EH (cell line): ENCODE data around the gene SLC7A5.
A peak's percentile ranks its signal among the peaks of the same experiment; 100 is the strongest.

Experiments used
- DNase-seq: peaks from one replicate; pipeline ENCODE4 v3.0.0-alpha.2; 2015; ENCODE audit warnings: low read depth

Gene SLC7A5

DNA sequence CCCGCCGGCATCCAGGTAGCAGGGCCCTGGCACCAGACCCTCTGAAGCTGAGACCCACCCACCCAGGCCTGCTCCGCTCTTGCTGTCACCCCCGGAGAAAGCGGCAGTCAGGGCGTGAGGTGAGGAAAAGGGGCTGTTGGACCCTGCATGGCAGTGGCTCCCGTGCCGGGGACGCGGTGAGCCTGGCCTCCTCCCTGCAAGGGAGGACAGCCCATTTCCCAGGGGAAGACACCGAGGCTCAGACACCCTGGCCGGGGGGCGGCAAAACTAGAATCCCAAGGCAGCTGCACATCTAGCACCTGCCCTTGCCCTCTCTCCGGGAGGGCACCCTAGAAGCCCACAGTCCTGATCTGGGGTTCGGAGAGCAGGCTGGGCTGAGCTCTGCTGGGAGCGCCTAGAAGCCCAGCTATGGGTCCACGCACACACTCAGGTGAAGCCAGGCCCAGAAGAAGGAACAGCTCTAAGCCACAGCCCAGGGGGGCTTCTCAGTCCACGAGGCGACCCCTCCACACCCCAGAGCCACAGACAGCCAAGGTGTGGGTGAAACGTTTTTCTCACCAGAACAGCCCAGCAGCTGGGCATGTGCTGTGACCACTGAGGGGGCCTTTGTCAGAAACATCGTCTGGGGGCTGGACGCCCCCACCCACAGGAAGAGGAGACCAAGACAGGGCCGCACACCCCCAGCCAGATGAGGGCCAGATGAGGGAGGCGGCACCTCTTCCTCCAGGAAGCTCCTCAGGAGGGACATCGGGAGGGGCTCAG lies 22.4 kb downstream of the SLC7A5 start:
- DNase-seq, result no peak

GRCh38 chr16:87845807-87846619 lies 23.3 kb downstream of the SLC7A5 start:
- no peak for DNase-seq

GRCh38 chr16:87845213-87845612 lies 24.1 kb downstream of the SLC7A5 start:
- no peak for DNase-seq

GRCh38 chr16:87844809-87845208 lies 24.5 kb downstream of the SLC7A5 start:
- DNase-seq, result no peak

DNA sequence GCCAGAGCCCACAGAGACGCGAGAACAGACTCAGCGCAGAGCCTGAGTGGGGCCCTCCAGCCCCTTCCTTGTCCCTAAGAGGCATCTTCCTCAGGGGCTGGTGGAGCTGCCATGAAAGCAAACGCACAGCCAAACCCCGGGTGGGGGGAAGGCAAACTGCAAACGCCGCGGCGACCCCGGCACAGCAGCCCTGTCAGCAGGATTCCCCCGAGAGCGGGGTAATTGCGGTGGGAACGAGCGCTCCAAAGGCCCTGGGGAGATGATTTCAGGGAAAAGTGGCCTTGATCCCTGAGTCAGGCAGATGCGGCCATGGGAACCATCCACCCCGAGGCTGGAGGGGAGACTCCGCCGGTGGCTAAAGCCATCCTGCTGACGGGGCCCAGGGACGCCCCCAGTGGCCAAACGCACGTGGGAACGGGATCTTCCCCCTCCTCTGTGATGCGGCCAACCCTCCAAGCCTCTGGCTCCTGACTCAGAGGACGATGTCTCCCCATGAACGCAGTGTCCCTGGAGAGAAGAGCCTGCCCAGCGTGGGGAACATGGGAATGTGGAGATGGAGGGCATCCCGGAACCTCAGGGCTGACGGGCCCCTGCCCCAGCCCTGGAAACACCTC lies 25.1 kb downstream of the SLC7A5 start:
- DNase-seq, result no peak

DNA sequence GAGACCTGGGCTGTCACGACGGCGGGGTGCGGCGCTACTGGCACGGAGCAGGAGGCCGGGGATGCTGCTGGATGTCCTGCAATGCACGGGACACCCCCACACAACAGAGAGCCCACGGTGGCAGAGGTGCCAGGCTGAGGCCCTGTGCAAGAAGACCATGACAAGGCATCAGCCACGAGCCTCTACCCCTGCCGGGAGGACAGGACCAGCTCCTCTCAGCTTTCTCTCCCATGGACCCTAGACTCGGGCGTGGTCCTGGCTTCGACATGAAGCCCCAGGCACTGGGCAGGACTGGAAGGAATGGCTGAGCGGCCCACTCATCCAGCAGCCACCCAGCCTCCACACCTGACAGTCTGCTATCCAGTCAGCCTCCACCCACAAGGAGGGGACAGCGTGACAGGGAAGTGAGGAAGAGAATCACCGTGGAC lies 25.6 kb downstream of the SLC7A5 start:
- DNase-seq, result no peak

DNA sequence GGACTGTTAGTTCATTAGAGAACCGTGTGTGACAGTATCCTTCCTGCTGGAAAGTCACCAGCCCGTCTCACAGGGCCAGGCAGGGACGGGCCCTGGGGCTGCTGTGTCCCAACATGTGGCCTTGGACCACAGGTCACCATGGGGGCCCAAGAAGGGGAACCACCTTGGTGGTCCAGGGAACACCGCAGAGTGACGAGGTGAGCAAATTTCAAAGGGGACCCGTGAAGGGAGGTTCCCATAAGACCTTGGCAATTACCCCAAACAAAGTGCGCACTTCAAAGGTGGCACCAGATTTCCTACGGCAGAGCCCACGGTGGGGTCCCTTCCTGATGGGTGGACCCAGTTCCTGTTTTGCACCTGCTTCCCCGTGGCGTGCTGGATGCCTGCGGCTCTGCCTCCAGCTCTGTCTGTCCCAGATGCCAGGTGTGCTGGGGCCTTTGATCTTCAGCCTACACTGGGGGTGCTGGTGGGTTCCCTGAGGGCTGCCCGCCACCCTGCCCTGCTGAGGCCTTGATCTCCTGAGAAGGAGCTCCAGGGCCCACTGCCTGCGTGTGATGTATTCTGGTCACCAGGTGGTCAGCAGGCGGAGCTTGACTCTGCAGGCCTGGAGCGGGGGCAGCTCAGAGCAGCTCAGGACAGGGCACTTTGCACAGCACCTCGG lies 27.0 kb downstream of the SLC7A5 start:
- no peak for DNase-seq

- DNase-seq, result no peak
Measured at GRCh38 chr16:87841340-87842208, 27.7 kb downstream of the SLC7A5 start.

- DNase-seq, result no peak
Measured at GRCh38 chr16:87840271-87840978, 28.9 kb downstream of the SLC7A5 start.

DNA sequence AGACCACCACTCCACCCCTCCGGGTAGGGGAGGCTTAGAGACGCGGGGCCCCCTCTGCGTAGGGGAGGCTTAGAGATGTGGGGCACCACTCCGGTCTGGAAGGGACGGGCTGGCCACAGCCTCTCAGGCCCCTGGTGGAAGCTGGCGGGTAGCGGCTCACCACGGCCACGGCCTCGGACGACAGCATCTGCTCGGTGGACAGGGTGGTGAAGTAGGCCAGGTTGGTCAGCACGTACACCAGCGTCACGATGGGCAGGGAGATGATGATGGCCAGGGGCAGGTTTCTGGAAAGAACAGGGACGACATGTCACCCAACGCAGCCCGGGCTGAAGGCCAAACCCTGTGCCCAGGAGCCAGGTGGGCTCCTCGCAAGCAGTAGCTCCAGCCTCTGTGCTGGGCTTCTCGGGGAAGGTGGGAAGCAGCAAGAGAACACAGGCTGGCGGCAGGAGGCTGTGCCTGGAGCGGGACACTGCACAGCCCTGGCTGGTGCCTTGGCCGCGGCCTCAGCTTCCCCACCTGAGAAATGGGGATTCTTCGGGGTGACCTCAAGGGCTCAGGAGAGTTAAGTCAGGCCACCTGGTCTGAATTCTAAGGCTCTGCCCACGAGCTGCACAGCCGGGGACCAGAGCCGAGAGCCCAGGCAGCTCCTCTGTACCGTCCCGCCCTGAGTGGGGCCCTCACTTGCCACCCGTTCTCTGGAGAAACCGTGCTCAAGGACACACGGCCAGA lies 29.6 kb downstream of the SLC7A5 start:
- no peak for DNase-seq

- no peak for DNase-seq
Measured at GRCh38 chr16:87838643-87839541, 30.4 kb downstream of the SLC7A5 start.

- no peak for DNase-seq
Measured at GRCh38 chr16:87837627-87838289, 31.5 kb downstream of the SLC7A5 start.

DNA sequence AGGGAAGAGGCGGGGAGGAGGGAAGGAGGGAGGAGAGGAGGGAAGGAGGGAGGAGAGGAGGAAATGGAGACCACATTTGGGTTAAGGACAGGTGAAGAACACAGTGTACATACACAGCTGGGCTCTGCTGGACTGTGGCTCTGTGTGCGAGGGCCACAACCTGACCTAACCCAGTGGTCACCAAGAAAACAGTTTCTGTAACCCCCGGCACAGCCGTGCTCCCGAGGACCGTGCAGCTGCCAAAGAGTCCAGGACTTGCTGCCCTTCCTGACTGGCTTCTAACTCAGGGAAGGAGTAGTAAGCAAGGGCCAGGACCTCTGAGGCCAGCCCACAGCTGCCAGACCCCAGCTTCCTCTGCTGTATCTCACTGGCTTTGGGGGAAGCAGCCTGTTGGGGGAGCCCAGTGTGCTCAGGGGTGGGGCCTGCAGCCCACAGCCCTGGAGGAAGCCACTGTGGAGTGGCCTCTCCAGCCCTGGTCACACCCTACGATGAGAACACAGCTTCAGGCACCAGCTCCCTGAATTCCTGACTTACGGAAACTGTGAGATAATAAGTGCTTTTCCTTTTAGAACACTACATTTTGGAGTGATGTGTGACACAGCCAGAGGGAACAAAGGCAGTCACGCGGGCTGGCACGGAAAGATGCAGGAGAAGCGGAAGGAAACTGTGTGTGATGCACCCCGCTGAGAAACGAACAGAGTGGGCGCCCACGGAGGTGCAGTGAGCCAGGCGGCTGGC lies 32.3 kb downstream of the SLC7A5 start:
- no peak for DNase-seq

GRCh38 chr16:87836346-87836843 lies 32.9 kb downstream of the SLC7A5 start:
- DNase-seq, result no peak

GRCh38 chr16:87835882-87836331 lies 33.4 kb downstream of the SLC7A5 start:
- DNase-seq, result no peak

- peak; percentile 34 for DNase-seq
Measured at GRCh38 chr16:87834668-87835473, 34.4 kb downstream of the SLC7A5 start.
